Fibroblast of skin of left biceps (primary cell): ENCODE data around the gene KLK1.
"Not testable (repeated sequence)": the region's sequence is repeated elsewhere in the genome, so short reads cannot be mapped to it uniquely, and the experiment has no call there.

Experiments
- DNase-seq, 2 experiments: peaks; one replicate each; pipeline ENCODE4 v3.0.0-alpha.2; 2013; ENCODE audit warnings: low read depth in 2 of 2

The KLK1 gene

DNA sequence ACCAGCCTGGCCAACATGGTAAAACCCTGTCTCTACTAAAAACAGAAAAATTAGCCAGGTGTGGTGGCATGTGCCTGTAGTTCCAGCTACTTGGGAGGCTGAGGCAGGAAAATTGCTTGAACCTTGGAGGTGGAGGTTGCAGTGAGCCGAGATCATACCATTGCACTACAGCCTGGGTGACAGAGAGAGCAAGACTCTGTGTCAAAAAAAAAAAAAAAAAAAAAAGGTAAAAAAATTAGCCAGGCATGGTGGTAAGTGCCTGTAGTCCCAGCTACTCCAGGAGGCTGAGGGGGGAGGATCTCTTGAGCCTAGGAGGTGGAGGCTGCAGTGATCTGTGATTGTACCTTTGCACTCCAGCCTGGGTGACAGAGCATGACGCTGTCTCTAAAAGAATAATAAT, 53.4 kb downstream of the KLK1 start, which contains the start of gene GPR32:
Gene GPR32, plus strand, starts transcription at position 301 of the 400 bp plus-strand sequence. CDS start 137 bp downstream, outside the sequence.
- DNase-seq: not testable (repeated sequence)
